H1 (cell line): ENCODE data around the gene INSYN1. TPM values are rescaled to one million over a fixed set of nuclear protein-coding genes. Genes with fewer than 3 reads are reported as not detected.

Experiments
- RNF2 ChIP-seq: fragments of 200-900, 300-1000 bp; sonication (generic); IDR thresholded peaks from 2 replicates; pipeline ENCODE4 v1.7.1; 2016; ENCODE audit warnings: borderline replicate concordance, low read depth, mild to moderate bottlenecking, antibody characterized with exemption, low read length; ENCODE audit not compliant: poor library complexity, severe bottlenecking; ENCODE audit errors: missing control alignments
- SIN3A ChIP-seq, 2 experiments: IDR thresholded peaks in 1 of 2; conservative IDR thresholded peaks in 1 of 2; 2 replicates each; pipeline ENCODE4 v1.6.1; 2011 to 2012; ENCODE audit warnings: low read length in 2 of 2, improper control_type of control experiment in 1 of 2, low read depth in 1 of 2, mild to moderate bottlenecking in 1 of 2
- SP1 ChIP-seq: IDR thresholded peaks from 2 replicates; pipeline ENCODE4 v1.6.1; 2011; ENCODE audit warnings: low read depth, low read length
- TEAD4 ChIP-seq: IDR thresholded peaks from 2 replicates; pipeline ENCODE4 v1.6.1; 2012; ENCODE audit warnings: low read depth, low read length, inconsistent platforms, mixed read lengths
- polyA plus RNA-seq, 7 experiments: library from polyadenylated mRNA; depleted of rRNA in 3 of 7; stranded (reverse) in 5 of 7; unstranded in 2 of 7; fragments of >200 nt in 5 of 7; fragments of 200-250 nt in 2 of 7; gene quantifications; 1 replicate in 5 of 7; 2 replicates in 1 of 7; 4 replicates in 1 of 7; pipeline versions ENCODE4 v1.2.1 to v1.2.3, GENCODE V29; 2011 to 2013; ENCODE audit warnings: missing spikeins in 2 of 7, mixed read lengths in 2 of 7
- total RNA-seq: library from RNA; stranded (reverse); fragmentation: NEBNext Ultra II Directional; extraction: Animal tissue kit (Norgen Biotek cat#: 25700); gene quantifications from 2 replicates; pipeline ENCODE4 v1.2.1, GENCODE V29; 2021
- TF ChIP-seq, protein P1 (sequence below): IDR thresholded peaks from 2 replicates; pipeline ENCODE4 v1.6.1; 2012; ENCODE audit warnings: inconsistent platforms

The INSYN1 gene
- total and polyA plus RNA-seq, 2 of the 8 experiments (the other 6 are each of a cell fraction or from before 2014, with no cell fraction given) = 7.2 to 10.2 TPM

DNA sequence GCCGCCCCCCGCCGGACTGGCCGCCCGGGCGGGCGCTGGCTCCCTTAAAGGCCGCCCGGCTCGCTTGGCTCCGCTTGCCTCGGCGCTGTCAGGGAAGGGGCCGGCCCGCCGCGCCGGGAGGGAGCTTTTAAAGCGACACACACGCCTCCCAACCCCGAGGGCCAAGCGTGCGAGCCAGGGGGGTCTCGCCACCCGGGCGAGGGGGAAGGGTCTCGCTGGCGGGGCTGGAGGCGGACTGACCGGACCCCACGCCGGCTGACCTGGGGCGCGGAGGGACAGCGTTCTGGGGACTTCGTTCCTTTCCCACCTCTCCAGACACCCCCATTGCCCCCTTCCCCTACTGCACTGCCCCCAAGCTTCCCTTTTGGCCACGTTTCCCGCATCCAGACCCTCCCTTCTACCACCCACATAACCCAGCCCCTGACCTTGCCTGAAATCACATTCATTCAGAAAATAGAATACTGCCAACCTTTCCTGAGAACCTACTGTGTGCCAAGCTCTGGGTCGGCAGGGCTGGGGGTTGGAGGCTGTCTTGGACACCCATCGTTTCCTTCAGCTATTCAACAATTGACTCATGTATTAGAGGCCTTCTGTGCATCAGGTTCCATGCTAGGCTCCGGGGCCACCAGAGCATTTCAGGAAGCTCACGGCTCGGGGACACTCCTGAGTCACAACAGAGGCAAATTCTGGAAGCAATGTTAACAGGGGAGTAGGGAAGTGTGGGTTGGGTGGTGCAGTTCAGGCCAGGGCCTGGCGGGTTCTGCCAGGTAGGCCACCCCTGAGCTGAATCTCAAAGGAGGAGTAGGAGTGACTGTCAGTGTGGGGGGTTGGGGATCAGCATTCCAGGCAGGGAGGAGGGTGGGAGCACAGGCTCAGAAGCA lies at the start of gene INSYN1 (continued):
- TF ChIP-seq, protein P1, sequence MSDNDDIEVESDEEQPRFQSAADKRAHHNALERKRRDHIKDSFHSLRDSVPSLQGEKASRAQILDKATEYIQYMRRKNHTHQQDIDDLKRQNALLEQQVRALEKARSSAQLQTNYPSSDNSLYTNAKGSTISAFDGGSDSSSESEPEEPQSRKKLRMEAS = peak; percentile 8; the same call in 1 of the 2 replicates
- TF ChIP-seq SP1 (0 out of 2 replicates have a peak, but pooled peaks have one; percentile 40), TEAD4 (peak; percentile 95), SIN3A (conservative IDR thresholded peaks at IDR 0.05 in 1 of 2, IDR thresholded peaks at IDR 0.05 in 1 of 2; ENCODE audit: low read depth in 1 of 2, low read length in 2 of 2) (peak in 1 of 2 experiments; percentile 38; a peak in 1 of 4 replicates), RNF2 (peak; percentile 46)
- TF ChIP-seq, all 59 proteins: peak for 9
